HL-60 (cell line): Measurements from ENCODE around the gene ST3GAL4.

ENCODE experiments used
- DNase-seq, 2 experiments: peaks; one replicate each; pipeline ENCODE4 v3.0.0-alpha.2; 2010 to 2020; ENCODE audit warnings: low read depth in 1 of 2, low spot score in 1 of 2
- H3K27ac ChIP-seq: fragments of 250-450 bp; sonication (Bioruptor Pico); replicated peaks from 2 replicates; pipeline ENCODE4 v1.5.1; 2020; ENCODE audit warnings: mild to moderate bottlenecking, moderate library complexity
- H3K27me3 ChIP-seq: fragments of 250-450 bp; sonication (Bioruptor Pico); 2 replicates; pipeline ENCODE4 v1.5.1; 2021; ENCODE audit warnings: mild to moderate bottlenecking, moderate library complexity; ENCODE audit not compliant: insufficient read depth, poor library complexity, severe bottlenecking
- H3K4me3 ChIP-seq: replicated peaks from 2 replicates; pipeline ENCODE4 v1.5.1; 2011; ENCODE audit warnings: mild to moderate bottlenecking, control low read depth, low read length; ENCODE audit not compliant: insufficient read depth
- GABPA ChIP-seq: IDR thresholded peaks from 2 replicates; pipeline ENCODE4 v1.6.1; 2012; ENCODE audit warnings: low read depth
- POLR2AphosphoS5 ChIP-seq: IDR thresholded peaks from 2 replicates; pipeline ENCODE4 v1.6.1; 2012; ENCODE audit warnings: low read depth
- REST ChIP-seq: IDR thresholded peaks from 2 replicates; pipeline ENCODE4 v1.6.1; 2012; ENCODE audit warnings: low read depth; ENCODE audit not compliant: insufficient replicate concordance
- SPI1 ChIP-seq: IDR thresholded peaks from 2 replicates; pipeline ENCODE4 v1.6.1; 2012; ENCODE audit warnings: low read depth, mild to moderate bottlenecking, borderline replicate concordance
- TF ChIP-seq, protein P1 (sequence below): IDR thresholded peaks from one replicate; pipeline ENCODE4 v1.5.1; 2011; ENCODE audit warnings: low read length, control low read depth, inconsistent platforms; ENCODE audit not compliant: insufficient read depth

ST3GAL4 gene

GRCh38 chr11:126328444-126328843 is 27.0 kb upstream of the ST3GAL4 start:
- DNase-seq, result no peak
- Histone ChIP-seq H3K4me3 (no peak overlapping the region), H3K27me3 (no peaks in the 10 kb centered on the region), H3K27ac (no peak overlapping the region)
- no peak for TF ChIP-seq GABPA
- TF ChIP-seq SPI1, result 0 out of 2 replicates have a peak, but pooled peaks have one; percentile 3

DNA sequence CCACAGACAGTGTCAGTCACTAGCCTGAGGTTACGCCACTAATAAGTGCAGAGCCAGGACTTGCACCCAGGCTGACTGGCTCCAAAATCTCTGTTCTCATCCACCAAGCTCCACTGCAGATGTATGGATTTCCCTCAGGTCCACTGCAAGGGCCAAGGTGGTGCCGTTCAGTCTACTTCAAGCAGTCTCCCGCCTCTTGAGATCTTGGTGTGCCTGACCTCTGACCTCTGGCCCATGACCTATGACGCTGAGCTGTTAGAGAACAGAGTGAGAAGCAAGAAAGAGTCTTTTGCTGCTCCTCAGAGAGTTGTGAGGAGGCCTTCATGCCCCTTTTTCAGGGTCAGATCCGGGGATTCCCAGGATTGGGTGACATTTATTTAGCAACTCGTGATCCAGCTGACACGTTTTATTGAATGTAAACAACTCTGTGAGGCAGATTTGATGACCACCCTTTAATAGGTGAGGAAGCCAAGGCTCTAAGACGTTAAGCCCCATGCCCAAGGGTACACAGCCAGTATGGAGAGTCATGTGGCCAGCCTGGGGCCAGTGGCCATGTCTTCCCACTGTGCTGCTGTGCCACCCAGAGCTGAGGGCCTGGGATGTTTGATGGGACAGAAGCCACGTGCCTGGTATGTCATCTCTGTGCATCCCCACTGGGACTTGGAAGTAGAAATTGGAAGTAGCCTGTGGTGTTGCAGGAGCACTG is 26.4 kb upstream of the ST3GAL4 start:
- no peak for TF ChIP-seq REST
- no peak for TF ChIP-seq SPI1
- no peak for TF ChIP-seq POLR2AphosphoS5
- TF ChIP-seq, protein P1, sequence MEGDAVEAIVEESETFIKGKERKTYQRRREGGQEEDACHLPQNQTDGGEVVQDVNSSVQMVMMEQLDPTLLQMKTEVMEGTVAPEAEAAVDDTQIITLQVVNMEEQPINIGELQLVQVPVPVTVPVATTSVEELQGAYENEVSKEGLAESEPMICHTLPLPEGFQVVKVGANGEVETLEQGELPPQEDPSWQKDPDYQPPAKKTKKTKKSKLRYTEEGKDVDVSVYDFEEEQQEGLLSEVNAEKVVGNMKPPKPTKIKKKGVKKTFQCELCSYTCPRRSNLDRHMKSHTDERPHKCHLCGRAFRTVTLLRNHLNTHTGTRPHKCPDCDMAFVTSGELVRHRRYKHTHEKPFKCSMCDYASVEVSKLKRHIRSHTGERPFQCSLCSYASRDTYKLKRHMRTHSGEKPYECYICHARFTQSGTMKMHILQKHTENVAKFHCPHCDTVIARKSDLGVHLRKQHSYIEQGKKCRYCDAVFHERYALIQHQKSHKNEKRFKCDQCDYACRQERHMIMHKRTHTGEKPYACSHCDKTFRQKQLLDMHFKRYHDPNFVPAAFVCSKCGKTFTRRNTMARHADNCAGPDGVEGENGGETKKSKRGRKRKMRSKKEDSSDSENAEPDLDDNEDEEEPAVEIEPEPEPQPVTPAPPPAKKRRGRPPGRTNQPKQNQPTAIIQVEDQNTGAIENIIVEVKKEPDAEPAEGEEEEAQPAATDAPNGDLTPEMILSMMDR, result no peak
- TF ChIP-seq GABPA, result no peak
- no peak for DNase-seq
- H3K27me3 ChIP-seq, result no peaks in the 10 kb centered on the region
- H3K27ac ChIP-seq, result no peak overlapping the region
- no peak overlapping the region for H3K4me3 ChIP-seq

DNA sequence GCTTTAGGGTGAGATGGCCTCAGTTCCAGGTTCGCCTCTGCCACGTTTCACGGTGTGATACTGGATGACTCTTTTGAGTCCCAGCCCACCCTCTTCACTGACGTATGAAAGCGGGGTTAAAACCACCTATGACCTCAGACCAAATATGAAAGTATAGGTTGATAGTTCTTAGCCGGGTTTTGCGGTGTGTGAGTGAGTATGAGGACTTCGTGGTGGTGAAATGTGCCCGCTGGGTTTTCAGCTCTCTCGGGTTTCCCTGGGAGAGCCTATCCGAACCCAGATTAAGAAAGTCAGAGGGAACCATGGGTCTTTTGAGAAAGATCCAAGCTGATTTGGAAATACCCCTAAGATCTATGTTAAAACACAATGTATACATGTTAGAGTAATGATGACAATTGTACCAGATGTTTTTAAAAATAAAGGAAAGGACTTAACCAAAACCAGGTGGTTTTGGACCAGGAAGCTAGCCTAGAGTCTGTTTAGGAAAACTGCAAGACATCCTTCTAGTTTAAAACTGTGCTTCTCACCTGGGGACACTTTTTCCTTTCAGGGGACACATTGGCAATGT is 25.8 kb upstream of the ST3GAL4 start:
- Histone ChIP-seq H3K27me3 (no peaks in the 10 kb centered on the region), H3K4me3 (no peak overlapping the region), H3K27ac (no peak overlapping the region)
- TF ChIP-seq, protein P1, result no peak
- TF ChIP-seq SPI1, result no peak
- DNase-seq, result no peak

DNA sequence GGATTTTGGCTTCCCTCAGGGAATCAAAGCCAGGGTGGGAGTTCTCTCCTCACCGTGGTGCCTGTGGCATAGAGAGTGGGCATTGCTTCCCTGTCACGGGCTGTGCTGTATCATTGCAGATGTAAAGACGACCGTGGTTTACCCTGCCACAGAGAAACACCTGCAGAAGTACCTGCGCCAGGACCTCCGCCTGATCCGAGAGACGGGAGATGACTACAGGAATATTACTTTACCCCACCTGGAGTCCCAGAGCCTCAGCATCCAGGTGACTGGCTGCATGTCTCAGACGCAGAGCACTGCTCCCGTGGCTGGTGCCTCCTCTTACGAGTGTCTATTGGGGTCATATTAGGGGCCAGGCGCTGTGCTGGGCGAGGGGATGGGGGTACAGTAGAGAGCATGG is 24.2 kb upstream of the ST3GAL4 start:
- Histone ChIP-seq H3K27ac (no peak overlapping the region), H3K4me3 (no peak overlapping the region), H3K27me3 (no peaks in the 10 kb centered on the region)
- DNase-seq, result no peak
- TF ChIP-seq SPI1, result no peak
- no peak for TF ChIP-seq GABPA
- no peak for TF ChIP-seq REST
- no peak for TF ChIP-seq POLR2AphosphoS5
- TF ChIP-seq, protein P1, result no peak
